Measurements from ENCODE around the gene DEAF1. TPM values are rescaled to one million over a fixed set of nuclear protein-coding genes. Genes with fewer than 3 reads are reported as not detected.

Gene DEAF1
- total and polyA plus RNA-seq, 10 of the 15 experiments (the other 5 are each of a cell fraction or from before 2014, with no cell fraction given), result 0.68 to 51.3 (median 25.9) TPM

- no peak for TF ChIP-seq BACH1 (IDR thresholded peaks at IDR 0.05; ENCODE audit: borderline replicate concordance)
- TF ChIP-seq NBN (IDR thresholded peaks at IDR 0.05), result no peak
- TF ChIP-seq RELB (IDR thresholded peaks at IDR 0.05; ENCODE audit: low read depth), result no peak
- TF ChIP-seq SPI1 (IDR thresholded peaks at IDR 0.05; ENCODE audit: borderline replicate concordance, insufficient read depth, low read depth, low read length), result no peak
These were observed 14.3 kb upstream of the DEAF1 start (continued) for GRCh38 chr11:709109-709997.

GRCh38 chr11:708511-708910 is 13.5 kb upstream of the DEAF1 start:
- no TSS peak for BruUV-seq (replicated peaks)
- no peak overlapping the region for H3K9ac ChIP-seq (ENCODE audit: control insufficient read depth, insufficient read depth, low read length)
- SMC1A ChIA-PET (ENCODE audit: uncharacterized antibody, unreplicated experiment), result no interaction called here
- TF ChIP-seq SMC3 (IDR thresholded peaks at IDR 0.05; ENCODE audit: borderline replicate concordance, low read length), result no peak
- no peak for TF ChIP-seq BHLHE40 (IDR thresholded peaks at IDR 0.05; ENCODE audit: borderline replicate concordance in 1 of 2, low read depth in 2 of 2, low read length in 1 of 2)
- no peak for TF ChIP-seq TBL1XR1 (IDR thresholded peaks at IDR 0.05; ENCODE audit: low read depth, low read length)
- no peak for TF ChIP-seq ZNF217 (IDR thresholded peaks at IDR 0.05)
- no peak for TF ChIP-seq CUX1 (IDR thresholded peaks at IDR 0.05; ENCODE audit: insufficient replicate concordance, low read depth, low read length)
- TF ChIP-seq RAD21 (IDR thresholded peaks at IDR 0.05; ENCODE audit: insufficient read depth, low read depth, low read length), result no peak
- no peak for TF ChIP-seq RELB (IDR thresholded peaks at IDR 0.05; ENCODE audit: low read depth)
- TF ChIP-seq BCL11A (IDR thresholded peaks at IDR 0.05; ENCODE audit: low read depth, low read length), result no peak
- no peak for TF ChIP-seq ZNF24 (IDR thresholded peaks at IDR 0.05)
- no peak for TF ChIP-seq YBX1 (IDR thresholded peaks at IDR 0.05)
- TF ChIP-seq POU2F2 (IDR thresholded peaks at IDR 0.05; ENCODE audit: borderline replicate concordance, low read depth, low read length), result no peak

More at GRCh38 chr11:708511-708910, 13.5 kb upstream of the DEAF1 start:
- ChIA-PET POLR2A (no interaction called here), CTCF (no interaction called here), RAD21 (ENCODE audit: unreplicated experiment) (no interaction called here)
- FAIRE-seq (no peak), DNase-seq (ENCODE audit: low read depth, low spot score) (no peak), ATAC-seq (no peak)
- in situ Hi-C loops (cut with MboI) (no loop called here), intact Hi-C loops (cut with micrococcal nuclease; ENCODE audit: unreplicated experiment) (no loop called here)
- H3K27me3 ChIP-seq (replicated peaks in 1 of 2; ENCODE audit: control insufficient read depth in 2 of 2, insufficient read depth in 2 of 2, low read length in 1 of 2), result no peaks in the 10 kb centered on the region; a peak in 1 of 4 replicates
- no peak overlapping the region for H3K4me3 ChIP-seq
- H3K4me1 ChIP-seq (ENCODE audit: control insufficient read depth, insufficient read depth, low read length), result no peaks in the 10 kb centered on the region
- H3K79me2 ChIP-seq (ENCODE audit: control insufficient read depth, insufficient read depth, low read length), result no peaks in the 10 kb centered on the region
- WGBS (ENCODE audit: insufficient coverage, insufficient replicate concordance, low lambda C conversion rate, missing lambda C conversion rate), result 15% methylated on average over 5 of the region's 7 CpGs
- H3K4me2 ChIP-seq (ENCODE audit: control insufficient read depth, insufficient read depth), result no peak overlapping the region
- no peaks in the 10 kb centered on the region for H4K20me1 ChIP-seq (ENCODE audit: control insufficient read depth, insufficient read depth)
- no peak overlapping the region for H3K27ac ChIP-seq (ENCODE audit: control insufficient read depth, insufficient read depth)
- no peaks in the 10 kb centered on the region for H3K9me3 ChIP-seq (replicated peaks; ENCODE audit: control insufficient read depth, insufficient read depth, low read length)
- no peak overlapping the region for H2AFZ ChIP-seq (ENCODE audit: control insufficient read depth, low read depth, low read length)
- no peaks in the 10 kb centered on the region for H3K36me3 ChIP-seq (ENCODE audit: control insufficient read depth in 2 of 2, insufficient read depth in 2 of 2, low read length in 1 of 2)

Data from GM12878 (cell line).